SK-N-SH (cell line): Measurements from ENCODE around the gene ZNF213. TPM values are rescaled to one million over a fixed set of nuclear protein-coding genes. Genes with fewer than 3 reads are reported as not detected.

Source experiments
- CTCF ChIA-PET: fragments of 300-600, 350-600 bp; formaldehyde crosslinking; extraction: SDS; loops from one replicate; lab custom pipeline; 2021; lab: Yijun Ruan, JAX
- POLR2A ChIA-PET: fragments of 350-600 bp; sonication (Branson Sonifier 250); formaldehyde crosslinking; extraction: SDS; loops from one replicate; lab custom pipeline; 2020; ENCODE audit warnings: antibody characterized with exemption, inconsistent platforms; lab: Yijun Ruan, JAX
- DNase-seq: peaks from one replicate; pipeline ENCODE4 v3.0.0; 2012
- H2AFZ ChIP-seq: fragments of 200-600 bp; sonication (generic); 2 replicates; pipeline ENCODE4 v1.8.1; 2016; ENCODE audit warnings: antibody characterized with exemption, mild to moderate bottlenecking, low read depth
- H3F3A ChIP-seq: fragments of 200-600 bp; sonication (generic); replicated peaks from 2 replicates; pipeline ENCODE3; 2016; ENCODE audit warnings: antibody characterized with exemption, mild to moderate bottlenecking; ENCODE audit not compliant: insufficient read depth
- H3K27ac ChIP-seq, 2 experiments: fragments of 200-500 bp in 1 of 2; fragments of 200-600 bp in 1 of 2; sonication (Bioruptor generic) in 1 of 2; sonication (generic), shearing (Covaris generic) in 1 of 2; 2 replicates each; pipeline versions ENCODE4 v1.5.1 to v1.6.1; 2014 to 2016; ENCODE audit warnings: low read depth in 2 of 2, inconsistent platforms in 1 of 2, low read length in 1 of 2, mild to moderate bottlenecking in 1 of 2, mixed read lengths in 1 of 2
- H3K27me3 ChIP-seq: fragments of 200-600 bp; sonication (generic), shearing (Covaris generic); 2 replicates; pipeline ENCODE4 v1.6.1; 2016; ENCODE audit warnings: mixed run types; ENCODE audit not compliant: insufficient read depth
- H3K36me3 ChIP-seq, 2 experiments: fragments of 200-500 bp in 1 of 2; fragments of 200-600 bp in 1 of 2; sonication (Bioruptor generic) in 1 of 2; sonication (generic) in 1 of 2; replicated peaks in 1 of 2; 2 replicates each; pipeline versions ENCODE3 to v1.5.1; 2014 to 2016; ENCODE audit warnings: low read length in 1 of 2, mild to moderate bottlenecking in 1 of 2; ENCODE audit not compliant: insufficient read depth in 2 of 2, control insufficient read depth in 1 of 2
- H3K4me1 ChIP-seq, 2 experiments: fragments of 200-500 bp in 1 of 2; fragments of 200-600 bp in 1 of 2; sonication (Bioruptor generic) in 1 of 2; sonication (generic), shearing (Covaris generic) in 1 of 2; 2 replicates each; pipeline versions ENCODE4 v1.5.1 to v1.6.1; 2014 to 2016; ENCODE audit warnings: low read depth in 1 of 2, low read length in 1 of 2, mixed run types in 1 of 2; ENCODE audit not compliant: insufficient read depth in 2 of 2, control insufficient read depth in 1 of 2
- H3K4me2 ChIP-seq: fragments of 200-600 bp; sonication (generic), shearing (Covaris generic); 2 replicates; pipeline ENCODE4 v1.6.1; 2017; ENCODE audit warnings: mixed run types
- H3K4me3 ChIP-seq, 2 experiments: fragments of 200-500 bp in 1 of 2; fragments of 200-600 bp in 1 of 2; sonication (Bioruptor generic) in 1 of 2; sonication (generic), shearing (Covaris generic) in 1 of 2; 2 replicates each; pipeline versions ENCODE4 v1.5.1 to v1.8.1; 2014 to 2016; ENCODE audit warnings: low read depth in 2 of 2, inconsistent platforms in 1 of 2, low read length in 1 of 2, mild to moderate bottlenecking in 1 of 2, mixed read lengths in 1 of 2, moderate library complexity in 1 of 2
- H3K79me2 ChIP-seq: fragments of 200-600 bp; sonication (generic); 2 replicates; pipeline ENCODE4 v1.8.1; 2017; ENCODE audit warnings: mild to moderate bottlenecking; ENCODE audit not compliant: insufficient read depth
- H3K9ac ChIP-seq: fragments of 200-600 bp; sonication (generic); 2 replicates; pipeline ENCODE4 v1.6.1; 2017; ENCODE audit warnings: mixed run types
- H3K9me2 ChIP-seq: fragments of 200-600 bp; sonication (generic); 2 replicates; pipeline ENCODE4 v1.6.1; 2017; ENCODE audit warnings: mixed run types
- H3K9me3 ChIP-seq: fragments of 200-600 bp; sonication (generic); 2 replicates; pipeline ENCODE4 v1.6.1; 2017; ENCODE audit warnings: mixed run types, mild to moderate bottlenecking, moderate library complexity
- H4K20me1 ChIP-seq: fragments of 200-600 bp; sonication (generic); 2 replicates; pipeline ENCODE4 v1.6.1; 2017; ENCODE audit warnings: mild to moderate bottlenecking, mixed run types; ENCODE audit not compliant: insufficient read depth
- CTCF ChIP-seq: fragments of 200-600 bp; sonication (generic); IDR thresholded peaks from 2 replicates; pipeline ENCODE4 v1.6.1; 2017; ENCODE audit warnings: antibody characterized with exemption, mild to moderate bottlenecking, moderate library complexity
- ELF1 ChIP-seq: IDR thresholded peaks from 2 replicates; pipeline ENCODE4 v1.4.0; 2012
- EP300 ChIP-seq, 2 experiments: IDR thresholded peaks; 2 replicates each; pipeline versions ENCODE4 v1.4.0 to v1.6.1; 2012; ENCODE audit warnings: borderline replicate concordance in 1 of 2, low read depth in 1 of 2, low read length in 1 of 2
- YY1 ChIP-seq: IDR thresholded peaks from 2 replicates; pipeline ENCODE4 v1.4.0; 2012; ENCODE audit warnings: low read depth, mild to moderate bottlenecking
- WGBS: methylation state at CpG from one replicate; pipeline ENCODE4 v1.1.6; 2017; ENCODE audit warnings: low lambda C conversion rate; 5-methylcytosine and 5-hydroxymethylcytosine counted together
- polyA plus RNA-seq, 3 experiments: library from polyadenylated mRNA; depleted of rRNA; stranded (reverse); fragments of >200 nt; gene quantifications; 2 replicates each; pipeline ENCODE4 v1.2.3, GENCODE V29; 2012

Gene ZNF213
- polyA plus RNA-seq, 1 of the 3 experiments (the other 2 are of a cell fraction), result 1.1 TPM

- Histone ChIP-seq H3K27me3 (no peaks in the 10 kb centered on the region), H4K20me1 (no peaks in the 10 kb centered on the region), H3K36me3 (no peaks in the 10 kb centered on the region), H3K4me3 (no peak overlapping the region), H3K9me2 (no peaks in the 10 kb centered on the region), H3K4me2 (peak overlapping the region; percentile 57), H3F3A (peaks cover 7% of the 10 kb centered on the region), H2AFZ (peak overlapping the region; percentile 91), H3K4me1 (peaks cover 9 to 11% of the 10 kb centered on the region in 2 experiments; a peak in 2 of 4 replicates), H3K79me2 (no peaks in the 10 kb centered on the region), H3K9ac (no peak overlapping the region), H3K9me3 (no peaks in the 10 kb centered on the region), H3K27ac (no peak overlapping the region)
- DNase-seq, result peak; percentile 98
- WGBS, result 21% methylated on average over 31 of the region's 39 CpGs
- TF ChIP-seq YY1 (0 out of 2 replicates have a peak, but pooled peaks have one; percentile 68), CTCF (no peak), ELF1 (no peak)
- POLR2A ChIA-PET, result no interaction called here
- CTCF ChIA-PET, result interaction anchor here (1.3 to 3.3 kb wide), 9 partner anchors 9 to 69 kb away, joined by 4 to 15 read pairs (median 7); partner anchors contain the start of gene ZNF205
Measured at GRCh38 chr16:3099732-3100499, 34.9 kb upstream of the ZNF213 start.

GRCh38 chr16:3101018-3101840 is 33.6 kb upstream of the ZNF213 start:
- H3F3A ChIP-seq, result peaks cover 7% of the 10 kb centered on the region
- no peak overlapping the region for H3K4me2 ChIP-seq
- 63% methylated on average over 29 of the region's 29 CpGs for WGBS
- peak; percentile 70 for TF ChIP-seq CTCF
- no peak for TF ChIP-seq EP300 (IDR thresholded peaks at IDR 0.05; ENCODE audit: borderline replicate concordance in 1 of 2, low read depth in 1 of 2, low read length in 1 of 2)
- no peaks in the 10 kb centered on the region for H4K20me1 ChIP-seq
- H3K9ac ChIP-seq, result no peak overlapping the region
- H2AFZ ChIP-seq, result no peak overlapping the region
- peak; percentile 70 for DNase-seq
- peak overlapping the region in 1 of 2 experiments; percentile 14; a peak in 1 of 4 replicates for H3K4me3 ChIP-seq
- H3K4me1 ChIP-seq, result peaks cover 9 to 14% of the 10 kb centered on the region in 2 experiments; a peak in 2 of 4 replicates
- no peak overlapping the region for H3K27ac ChIP-seq
- no peaks in the 10 kb centered on the region for H3K9me2 ChIP-seq
- H3K27me3 ChIP-seq, result no peaks in the 10 kb centered on the region
- ChIA-PET CTCF (interaction anchor here (0.7 to 3.0 kb wide), 13 partner anchors 11 to 70 kb away, joined by 3 to 15 read pairs (median 4); partner anchors contain the start of gene ZNF205), POLR2A (no interaction called here)
- no peaks in the 10 kb centered on the region for H3K79me2 ChIP-seq
- H3K36me3 ChIP-seq, result no peaks in the 10 kb centered on the region
- no peaks in the 10 kb centered on the region for H3K9me3 ChIP-seq
